Effector memory CD4-positive, alpha-beta T cell (primary cell): Measurements from ENCODE around the gene SLC17A9.

ENCODE experiments used
- DNase-seq, 3 donors: peaks; one replicate each; pipeline ENCODE4 v3.0.0-alpha.2; 2020
- H3K27ac ChIP-seq: 2 replicates; pipeline ENCODE4 v1.7.0; 2013; ENCODE audit warnings: mild to moderate bottlenecking, low read length, moderate library complexity; ENCODE audit not compliant: insufficient read depth, poor library complexity, severe bottlenecking
- H3K27me3 ChIP-seq: replicated peaks from 2 replicates; pipeline ENCODE4 v1.7.0; 2013; ENCODE audit warnings: mild to moderate bottlenecking, low read length; ENCODE audit not compliant: insufficient read depth, control insufficient read depth, poor library complexity, severe bottlenecking
- H3K36me3 ChIP-seq: 2 replicates; pipeline ENCODE4 v1.7.0; 2013; ENCODE audit warnings: mild to moderate bottlenecking, low read length, moderate library complexity; ENCODE audit not compliant: control insufficient read depth, insufficient read depth
- H3K4me1 ChIP-seq: 2 replicates; pipeline ENCODE4 v1.7.0; 2013; ENCODE audit warnings: low read length, mild to moderate bottlenecking; ENCODE audit not compliant: control insufficient read depth, insufficient read depth, poor library complexity, severe bottlenecking
- H3K4me3 ChIP-seq: 2 replicates; pipeline ENCODE4 v1.7.0; 2013; ENCODE audit warnings: low read length, low read depth, mild to moderate bottlenecking; ENCODE audit not compliant: insufficient read depth, poor library complexity, severe bottlenecking
- H3K9me3 ChIP-seq: 2 replicates; pipeline ENCODE4 v1.7.0; 2013; ENCODE audit warnings: mild to moderate bottlenecking, low read length, moderate library complexity; ENCODE audit not compliant: control insufficient read depth

The SLC17A9 gene

DNA sequence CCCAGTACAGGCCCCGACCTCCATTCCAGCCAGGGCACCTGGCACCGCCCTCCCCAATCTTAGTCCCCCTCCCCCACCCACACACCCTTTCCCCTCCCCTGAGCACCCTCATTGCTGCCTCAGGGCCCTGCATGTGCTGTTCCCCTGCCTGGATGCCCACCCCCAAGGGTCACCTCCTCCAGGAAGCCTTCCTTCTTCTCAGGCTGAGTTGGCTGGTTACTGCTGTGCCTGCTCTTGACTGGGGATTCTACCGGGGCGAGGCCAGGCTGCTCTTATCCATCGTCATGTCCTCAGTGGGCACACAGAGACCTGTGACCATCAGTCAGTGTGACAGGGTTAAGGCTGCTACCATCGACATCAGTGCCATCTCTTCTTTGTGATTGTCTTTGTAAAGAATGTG, 30.7 kb downstream of the SLC17A9 start:
- Histone ChIP-seq H3K9me3 (no peaks in the 10 kb centered on the region), H3K36me3 (no peaks in the 10 kb centered on the region), H3K27ac (no peak overlapping the region), H3K4me1 (peaks cover 36% of the 10 kb centered on the region), H3K4me3 (no peak overlapping the region), H3K27me3 (peaks cover 33% of the 10 kb centered on the region)
- DNase-seq: no peak

DNA sequence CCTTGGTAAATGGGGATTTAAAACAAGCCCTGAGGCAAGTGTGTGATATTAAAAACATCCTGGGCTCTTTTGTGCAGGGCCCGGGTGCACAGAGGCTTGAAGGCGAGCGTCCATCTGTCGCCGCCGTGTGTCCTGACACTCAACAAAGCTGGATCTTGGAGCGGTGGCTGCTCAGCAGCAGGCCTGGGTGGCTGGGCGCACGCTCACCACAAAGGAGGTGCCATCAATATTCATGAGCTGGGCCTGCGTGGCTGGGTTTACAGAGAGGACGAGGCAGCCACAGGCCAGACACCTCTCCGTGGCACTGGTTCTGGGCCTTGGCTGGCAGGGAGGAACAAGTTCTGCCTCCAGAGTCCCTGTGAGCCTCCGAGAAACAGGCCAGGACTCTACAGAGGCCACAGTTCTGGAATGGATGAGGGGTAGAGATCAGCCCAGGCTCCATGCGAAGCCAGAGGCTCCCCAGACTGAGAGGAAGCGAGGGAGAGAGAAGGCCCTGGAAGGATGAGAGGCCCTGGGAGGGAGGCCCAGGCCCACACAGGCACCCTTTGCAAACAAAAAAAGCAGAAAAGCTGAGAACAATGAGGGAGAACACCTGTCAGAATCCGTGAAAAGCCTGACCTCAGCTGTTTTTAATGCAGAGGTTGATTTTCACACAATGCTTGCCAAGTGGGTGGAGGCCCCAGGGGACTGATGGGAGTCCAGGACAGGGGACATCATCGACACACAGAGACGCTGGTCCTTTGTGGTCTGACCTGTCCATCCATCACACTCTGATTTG, 32.3 kb downstream of the SLC17A9 start:
- DNase-seq: no peak
- Histone ChIP-seq H3K4me1 (peaks cover 27% of the 10 kb centered on the region), H3K9me3 (no peaks in the 10 kb centered on the region), H3K36me3 (no peaks in the 10 kb centered on the region), H3K27me3 (peaks cover 18% of the 10 kb centered on the region), H3K4me3 (no peak overlapping the region), H3K27ac (no peak overlapping the region)

- no peak for DNase-seq
- Histone ChIP-seq H3K4me1 (peaks cover 22% of the 10 kb centered on the region), H3K36me3 (no peaks in the 10 kb centered on the region), H3K27me3 (peaks cover 12% of the 10 kb centered on the region), H3K9me3 (no peaks in the 10 kb centered on the region), H3K27ac (no peak overlapping the region), H3K4me3 (no peak overlapping the region)
These were observed 32.9 kb downstream of the SLC17A9 start for GRCh38 chr20:62985444-62985778.

DNA sequence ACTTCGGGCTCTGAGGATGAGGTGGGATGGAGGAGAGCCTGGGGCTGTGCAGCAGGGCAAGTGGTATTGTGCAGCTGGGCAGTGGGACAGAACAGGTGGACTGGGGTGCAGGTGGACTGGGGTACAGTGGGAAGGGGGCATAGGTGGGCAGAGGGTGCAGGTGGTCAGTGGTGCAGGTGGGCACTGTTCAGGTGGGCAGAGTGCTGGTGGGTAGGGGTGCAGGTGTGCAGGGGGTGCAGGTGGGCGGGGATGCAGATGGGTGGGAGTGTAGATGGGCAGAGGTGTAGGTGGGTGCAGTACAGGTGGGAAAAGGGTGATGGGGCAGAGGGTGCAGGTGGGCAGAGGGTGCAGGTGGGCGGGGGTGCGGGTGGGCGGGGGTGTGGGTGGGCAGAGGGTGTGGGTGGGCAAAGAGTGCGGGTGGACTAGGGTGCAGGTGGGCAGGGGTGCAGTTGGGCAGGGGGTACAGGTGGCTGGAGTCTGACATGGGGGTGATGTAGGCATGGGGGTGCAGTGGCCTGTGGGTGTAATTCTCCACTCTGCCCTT, 33.8 kb downstream of the SLC17A9 start:
- Histone ChIP-seq H3K4me1 (peaks cover 16% of the 10 kb centered on the region), H3K9me3 (no peaks in the 10 kb centered on the region), H3K36me3 (no peaks in the 10 kb centered on the region), H3K27me3 (peaks cover 7% of the 10 kb centered on the region), H3K27ac (no peak overlapping the region), H3K4me3 (no peak overlapping the region)
- no peak for DNase-seq

GRCh38 chr20:62987114-62987513, 34.6 kb downstream of the SLC17A9 start:
- Histone ChIP-seq H3K36me3 (no peaks in the 10 kb centered on the region), H3K4me3 (no peak overlapping the region), H3K4me1 (peaks cover 9% of the 10 kb centered on the region), H3K27me3 (peaks cover 2% of the 10 kb centered on the region), H3K27ac (no peak overlapping the region), H3K9me3 (no peaks in the 10 kb centered on the region)
- DNase-seq: no peak

GRCh38 chr20:62989201-62989601, 36.7 kb downstream of the SLC17A9 start:
- no peak for DNase-seq
- H3K9me3 ChIP-seq: no peaks in the 10 kb centered on the region

DNA sequence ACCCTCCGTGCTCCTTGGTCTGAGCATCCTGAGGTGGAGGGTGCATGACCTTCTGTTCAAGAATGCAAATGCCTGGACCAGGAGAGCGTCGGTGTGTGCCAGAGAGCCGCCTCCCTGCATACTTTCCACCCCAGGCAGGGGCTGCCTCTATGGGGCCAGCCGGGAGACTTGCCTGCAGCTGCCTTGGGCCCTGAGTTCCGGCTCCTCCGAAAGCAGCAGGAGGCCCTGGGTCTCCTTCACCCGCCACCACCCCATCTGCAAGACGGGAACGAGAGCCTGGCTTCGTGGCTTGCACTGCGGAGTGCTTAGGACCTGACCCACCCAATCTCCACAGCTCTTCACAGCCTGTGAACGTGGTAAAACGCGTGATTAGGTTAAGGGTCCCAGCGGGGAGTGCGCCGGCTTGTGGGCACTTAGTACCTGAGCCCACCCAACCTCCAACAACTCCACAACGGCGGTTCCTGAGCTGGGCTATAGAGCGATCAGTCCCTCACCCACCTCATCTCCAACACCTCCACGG, 37.9 kb downstream of the SLC17A9 start:
- H3K36me3 ChIP-seq: no peaks in the 10 kb centered on the region
- no peak overlapping the region for H3K27ac ChIP-seq
- peaks cover 3% of the 10 kb centered on the region for H3K4me1 ChIP-seq
- no peaks in the 10 kb centered on the region for H3K27me3 ChIP-seq
- no peaks in the 10 kb centered on the region for H3K9me3 ChIP-seq
- H3K4me3 ChIP-seq: no peak overlapping the region
- DNase-seq: no peak

More at GRCh38 chr20:62989201-62989601, 36.7 kb downstream of the SLC17A9 start:
- peak overlapping the region; percentile 49 for H3K4me3 ChIP-seq
- H3K27ac ChIP-seq: no peak overlapping the region
- peaks cover 3% of the 10 kb centered on the region for H3K4me1 ChIP-seq
- H3K36me3 ChIP-seq: no peaks in the 10 kb centered on the region
- no peaks in the 10 kb centered on the region for H3K27me3 ChIP-seq

GRCh38 chr20:62991196-62991807, 38.8 kb downstream of the SLC17A9 start:
- no peak for DNase-seq
- Histone ChIP-seq H3K4me1 (peaks cover 3% of the 10 kb centered on the region), H3K9me3 (no peaks in the 10 kb centered on the region), H3K27ac (no peak overlapping the region), H3K27me3 (peaks cover 5% of the 10 kb centered on the region), H3K36me3 (no peaks in the 10 kb centered on the region), H3K4me3 (no peak overlapping the region)

- Histone ChIP-seq H3K27ac (no peak overlapping the region), H3K27me3 (peaks cover 8% of the 10 kb centered on the region), H3K4me1 (peaks cover 3% of the 10 kb centered on the region), H3K36me3 (no peaks in the 10 kb centered on the region), H3K9me3 (no peaks in the 10 kb centered on the region), H3K4me3 (no peak overlapping the region)
- DNase-seq: no peak
These were observed 39.4 kb downstream of the SLC17A9 start for GRCh38 chr20:62991863-62992262.

DNA sequence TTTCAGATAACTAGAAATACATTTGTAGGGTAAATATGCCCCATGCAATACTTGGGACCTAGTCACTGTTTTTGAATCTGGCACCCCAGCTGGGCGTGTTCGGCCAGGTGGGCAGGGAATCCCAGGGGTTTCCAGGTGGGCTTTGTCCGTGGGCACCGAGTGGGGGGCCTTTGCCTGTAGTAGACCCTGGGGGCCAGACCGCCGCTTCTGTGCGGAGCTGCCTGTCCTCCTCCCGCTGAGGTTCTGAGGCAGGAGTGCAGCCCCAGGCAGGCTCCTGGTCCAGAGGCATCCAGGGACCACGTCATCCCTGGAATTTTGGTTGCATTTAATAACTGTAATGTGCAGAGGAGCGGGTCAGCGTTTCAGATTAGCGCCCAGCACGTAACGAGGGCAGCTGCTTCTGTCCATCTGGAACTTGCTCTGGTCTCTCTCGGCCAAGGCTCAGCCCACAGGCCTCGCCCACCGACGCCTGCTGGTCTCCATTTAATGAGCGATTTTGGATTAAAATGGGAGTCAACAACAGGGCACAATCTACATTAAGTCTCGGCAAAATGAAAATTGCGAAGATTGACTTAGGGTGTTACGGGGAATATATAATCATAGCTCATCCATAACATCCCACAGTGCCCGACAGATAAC, 41.5 kb downstream of the SLC17A9 start:
- H3K36me3 ChIP-seq: no peaks in the 10 kb centered on the region
- peaks cover 8% of the 10 kb centered on the region for H3K27me3 ChIP-seq
- H3K4me3 ChIP-seq: no peak overlapping the region
- peaks cover 3% of the 10 kb centered on the region for H3K4me1 ChIP-seq
- H3K27ac ChIP-seq: no peak overlapping the region
- no peak for DNase-seq
- H3K9me3 ChIP-seq: no peaks in the 10 kb centered on the region
